GM12878 (cell line): ENCODE measurements around the gene GRAMD1C. TPM values are rescaled to one million over a fixed set of nuclear protein-coding genes. Genes with fewer than 3 reads are reported as not detected.
A peak's percentile ranks its signal among the peaks of the same experiment; 100 is the strongest.

ENCODE experiments used
- ATAC-seq: fragments of 200-7000 bp; cut with Tn5 transposase; 3 replicates; pipeline ENCODE4 v1.9.1; 2020; ENCODE audit warnings: mild to moderate bottlenecking, moderate library complexity
- BruUV-seq: library from RNA; stranded (reverse); fragments of 400-500 nt; replicated peaks from 2 replicates; lab custom pipeline; 2021; lab: Mats Ljungman, UMichigan
- CTCF ChIA-PET: fragments of 300-600 bp; sonication (Branson Sonifier 250); formaldehyde crosslinking; extraction: SDS; loops from one replicate; lab custom pipeline; 2021; ENCODE audit warnings: inconsistent platforms; lab: Yijun Ruan, JAX
- POLR2A ChIA-PET: fragments of 350-600 bp; formaldehyde crosslinking; extraction: SDS; loops from one replicate; lab custom pipeline; 2021; ENCODE audit warnings: inconsistent platforms; lab: Charles Lee
- RAD21 ChIA-PET: fragments of 300-600 bp; sonication (Branson Sonifier 250); formaldehyde crosslinking; loops from one replicate; lab custom pipeline; 2023; ENCODE audit warnings: antibody characterized with exemption; ENCODE audit not compliant: unreplicated experiment; lab: Charles Lee
- SMC1A ChIA-PET: fragments of 300-600 bp; sonication (Branson Sonifier 250); formaldehyde crosslinking; loops from one replicate; lab custom pipeline; 2023; ENCODE audit not compliant: unreplicated experiment, uncharacterized antibody; lab: Charles Lee
- DNase-seq: peaks from one replicate; pipeline ENCODE4 v3.0.0-alpha.2; 2011; ENCODE audit warnings: low read depth, low spot score
- FAIRE-seq: peaks from 3 replicates; lab custom pipeline; 2011; peaks lifted over from hg19 to GRCh38; lab: Jason Lieb, UNC
- H2AFZ ChIP-seq: 2 replicates; pipeline ENCODE4 v1.6.0; 2011; ENCODE audit warnings: low read depth, low read length, control low read depth; ENCODE audit not compliant: control insufficient read depth
- H3K27ac ChIP-seq: 2 replicates; pipeline ENCODE4 v1.5.1; 2011; ENCODE audit warnings: control low read depth; ENCODE audit not compliant: control insufficient read depth, insufficient read depth
- H3K27me3 ChIP-seq, 2 experiments: replicated peaks in 1 of 2; 2 replicates each; pipeline versions ENCODE4 v1.6.0 to v1.6.1; 2011; ENCODE audit warnings: low read length in 1 of 2; ENCODE audit not compliant: control insufficient read depth in 2 of 2, insufficient read depth in 2 of 2
- H3K36me3 ChIP-seq, 2 experiments: 2 replicates each; pipeline ENCODE4 v1.5.1; 2011; ENCODE audit warnings: low read length in 1 of 2; ENCODE audit not compliant: control insufficient read depth in 2 of 2, insufficient read depth in 2 of 2
- H3K4me1 ChIP-seq: 2 replicates; pipeline ENCODE4 v1.6.1; 2011; ENCODE audit warnings: mild to moderate bottlenecking, low read length, moderate library complexity, mixed read lengths; ENCODE audit not compliant: control insufficient read depth, insufficient read depth
- H3K4me2 ChIP-seq: 2 replicates; pipeline ENCODE4 v1.6.0; 2011; ENCODE audit warnings: control low read depth; ENCODE audit not compliant: control insufficient read depth, insufficient read depth
- H3K4me3 ChIP-seq: fragments of 200-600 bp; sonication (generic); 2 replicates; pipeline ENCODE4 v1.5.1; 2016
- H3K79me2 ChIP-seq: 2 replicates; pipeline ENCODE4 v1.6.0; 2011; ENCODE audit warnings: low read length; ENCODE audit not compliant: control insufficient read depth, insufficient read depth
- H3K9ac ChIP-seq: 2 replicates; pipeline ENCODE4 v1.8.0; 2011; ENCODE audit warnings: low read length, control low read depth, mixed read lengths; ENCODE audit not compliant: control insufficient read depth, insufficient read depth
- H3K9me3 ChIP-seq: replicated peaks from 3 replicates; pipeline ENCODE4 v1.5.1; 2011; ENCODE audit warnings: mild to moderate bottlenecking, low read length; ENCODE audit not compliant: control insufficient read depth, insufficient read depth
- H4K20me1 ChIP-seq: 2 replicates; pipeline ENCODE4 v1.6.0; 2011; ENCODE audit not compliant: control insufficient read depth, insufficient read depth
- ATF7 ChIP-seq: fragments of 450-650 bp; IDR thresholded peaks from 2 replicates; pipeline ENCODE4 v1.6.1; 2016; ENCODE audit warnings: low read depth, mild to moderate bottlenecking
- GATAD2B ChIP-seq: fragments of 450-650 bp; conservative IDR thresholded peaks from 2 replicates; pipeline ENCODE4 v1.6.1; 2017; ENCODE audit warnings: low read depth, mild to moderate bottlenecking, moderate library complexity
- IKZF1 ChIP-seq: fragments of 450-650 bp; conservative IDR thresholded peaks from 2 replicates; pipeline ENCODE4 v1.6.1; 2017; ENCODE audit warnings: antibody characterized with exemption, mild to moderate bottlenecking
- NRF1 ChIP-seq: conservative IDR thresholded peaks from 2 replicates; pipeline ENCODE4 v1.6.1; 2011; ENCODE audit warnings: mild to moderate bottlenecking, low read depth, low read length, improper control_type of control experiment
- POLR2AphosphoS5 ChIP-seq: IDR thresholded peaks from 2 replicates; pipeline ENCODE4 v1.6.1; 2011; ENCODE audit warnings: mild to moderate bottlenecking, low read length, inconsistent platforms
- POU2F2 ChIP-seq: IDR thresholded peaks from 3 replicates; pipeline ENCODE4 v1.6.1; 2011; ENCODE audit warnings: low read depth, mild to moderate bottlenecking, low read length, borderline replicate concordance
- RUNX3 ChIP-seq: IDR thresholded peaks from 2 replicates; pipeline ENCODE4 v1.6.1; 2012; ENCODE audit warnings: low read length, inconsistent platforms
- WGBS: methylation state at CpG from one replicate; pipeline ENCODE4 v1.1.6; 2016; ENCODE audit warnings: low lambda C conversion rate; ENCODE audit not compliant: insufficient replicate concordance, insufficient coverage; ENCODE audit errors: missing lambda C conversion rate; 5-methylcytosine and 5-hydroxymethylcytosine counted together
- in situ Hi-C: fragments of 300-500 bp; cut with MboI; formaldehyde crosslinking; loops from 9 replicates; pipeline ENCODE4 v1.14.3; 2018; ENCODE audit warnings: mixed read lengths
- intact Hi-C: fragments of 100-400 bp; cut with micrococcal nuclease; formaldehyde crosslinking; loops from one replicate; pipeline ENCODE4 v1.14.2; 2022; ENCODE audit not compliant: unreplicated experiment
- polyA plus RNA-seq, 11 experiments: library from polyadenylated mRNA; depleted of rRNA in 4 of 11; unstranded in 6 of 11; stranded (reverse) in 5 of 11; fragments of >200 nt; fragmentation: Nextera tagmentation in 4 of 11; fragmentation: Illumina TruSeq in 1 of 11; extraction: Ambion mirVana in 4 of 11; extraction: Trizol in 1 of 11; gene quantifications; 1 replicate in 1 of 11; 2 replicates in 10 of 11; pipeline versions ENCODE4 v1.2.1 to v1.2.3, GENCODE V29; 2011 to 2016; ENCODE audit warnings: inconsistent platforms in 2 of 11, missing spikeins in 2 of 11, low read depth in 1 of 11
- total RNA-seq, 4 experiments: library from RNA; depleted of rRNA in 3 of 4; stranded (reverse); fragments of >200 nt in 3 of 4; fragmentation: Illumina TruSeq in 1 of 4; extraction: Trizol in 1 of 4; gene quantifications; 2 replicates each; pipeline versions ENCODE4 v1.2.1 to v1.2.3, GENCODE V29; 2013 to 2021

GRAMD1C gene
- total and polyA plus RNA-seq, 10 of the 15 experiments (the other 5 are each of a cell fraction or from before 2014, with no cell fraction given): 3.2 to 9.2 (median 5.5) TPM

DNA sequence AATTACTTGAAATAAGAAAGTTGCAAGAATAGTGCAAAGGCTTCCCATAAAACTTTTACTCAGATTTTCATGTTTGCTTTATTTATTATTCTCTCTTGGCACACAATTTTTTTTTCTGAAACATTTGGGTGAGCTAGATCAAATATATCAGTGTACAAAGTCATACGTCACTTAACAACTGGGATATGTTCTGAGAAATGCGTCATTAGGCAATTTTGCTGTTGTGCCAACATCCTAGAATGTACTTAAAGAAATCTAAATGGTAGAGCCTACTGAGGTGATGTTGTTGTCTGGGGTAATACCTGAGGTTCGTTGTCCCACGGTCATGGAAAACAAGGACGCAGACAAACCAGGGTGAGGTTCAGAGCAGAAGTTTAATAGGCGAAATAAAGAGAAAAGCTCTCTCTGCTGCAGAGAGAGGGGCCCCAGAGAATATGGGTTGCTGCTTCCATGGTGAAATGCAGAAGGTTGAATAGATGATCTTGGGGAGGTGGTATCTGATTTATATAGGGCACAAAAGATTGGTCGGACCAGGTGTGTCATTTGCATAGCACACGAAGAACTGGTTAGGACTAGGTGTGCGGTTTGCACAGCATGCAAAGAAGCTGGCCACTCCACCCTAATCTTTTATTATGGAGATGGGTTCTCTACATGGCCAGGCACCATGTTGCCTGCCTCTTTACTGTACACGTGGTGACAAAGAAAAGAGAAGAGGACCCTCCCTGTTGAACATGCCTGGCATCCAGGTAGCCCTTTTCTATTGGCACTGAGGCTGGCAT is 8.8 kb upstream of the GRAMD1C start:
- ATAC-seq (peak; percentile 48), FAIRE-seq (no peak), DNase-seq (peak; percentile 36)
- no TSS peak for BruUV-seq
- peak overlapping the region; percentile 74 for H3K27ac ChIP-seq
- 0 out of 2 replicates have a peak overlapping the region, but pooled peaks have one; percentile 9 for H3K4me3 ChIP-seq
- in situ Hi-C loops (no loop called here), intact Hi-C loops (loop anchor here (2.0 to 10.0 kb wide), 3 partner anchors 47 to 295 kb away; partner anchors contain the start of genes ATP6V1A, NAA50 and SIDT1)
- RAD21 ChIA-PET: interaction anchor here (0.6 to 3.1 kb wide), 7 partner anchors 9 to 248 kb away, joined by 3 to 13 read pairs (median 3); partner anchors contain the start of genes ATP6V1A, GRAMD1C, NAA50 and USF3
- no peak overlapping the region for H3K9ac ChIP-seq
- H3K27me3 ChIP-seq: no peaks in the 10 kb centered on the region
- CTCF ChIA-PET: interaction anchor here (0.9 to 8.2 kb wide), 4 partner anchors 8 to 82 kb away, joined by 3 to 72 read pairs (median 4); partner anchors contain the start of genes ATP6V1A, GRAMD1C and NAA50
- SMC1A ChIA-PET: interaction anchor here (0.6 to 2.6 kb wide), 11 partner anchors 11 to 91 kb away, joined by 3 to 12 read pairs (median 3); partner anchors contain the start of genes ATP6V1A and NAA50
- H4K20me1 ChIP-seq: no peaks in the 10 kb centered on the region
- no peaks in the 10 kb centered on the region; the same call in 2 of the 3 replicates for H3K9me3 ChIP-seq
- POLR2A ChIA-PET: interaction anchor here (1.0 to 1.9 kb wide), 5 partner anchors 10 to 86 kb away, joined by 3 to 5 read pairs (median 5); partner anchors contain the start of gene ATP6V1A
- peaks cover 62% of the 10 kb centered on the region for H3K4me1 ChIP-seq
- H3K36me3 ChIP-seq: no peaks in the 10 kb centered on the region
- no peaks in the 10 kb centered on the region for H3K79me2 ChIP-seq
- peak overlapping the region; percentile 76 for H3K4me2 ChIP-seq
- no peak overlapping the region for H2AFZ ChIP-seq
- WGBS: 29% methylated on average over 10 of the region's 10 CpGs
- 0 out of 2 replicates have a peak, but pooled peaks have one; percentile 43 for TF ChIP-seq POLR2AphosphoS5
- peak; percentile 74; the same call in 1 of the 3 replicates for TF ChIP-seq POU2F2
- peak; percentile 24; the same call in 1 of the 2 replicates for TF ChIP-seq RUNX3
- no peak for TF ChIP-seq GATAD2B
- TF ChIP-seq IKZF1: no peak
- TF ChIP-seq NRF1: no peak
- TF ChIP-seq ATF7: no peak
